Measurements from ENCODE around the gene CALML5. TPM values are rescaled to one million over a fixed set of nuclear protein-coding genes. Genes with fewer than 3 reads are reported as not detected.

Gene CALML5
- total RNA-seq = not detected
- not detected for polyA plus RNA-seq

- H3K4me3 ChIP-seq (ENCODE audit: low read depth, low read length) = no peak within 1 kb of the TSS
- H3K27ac ChIP-seq (ENCODE audit: low read depth) = no peak within 1 kb of the TSS
- 89% methylated on average over 10 of the region's 10 CpGs for WGBS
- no peak for DNase-seq (ENCODE audit: extremely low spot score)
- no peaks in the 10 kb centered on the region for H3K36me3 ChIP-seq (ENCODE audit: insufficient read depth)
- no peaks in the 10 kb centered on the region for H3K4me1 ChIP-seq (ENCODE audit: insufficient read depth)
These were observed at the start of gene CALML5 for GRCh38 chr10:5499493-5500140. Gene CALML5, minus strand, starts transcription at chr10:5499570. Its CDS starts 132 bp downstream, at chr10:5499438.

- Histone ChIP-seq H3K27ac (ENCODE audit: low read depth) (peak overlapping the region; percentile 85), H3K36me3 (ENCODE audit: insufficient read depth) (no peaks in the 10 kb centered on the region), H3K4me3 (ENCODE audit: low read depth, low read length) (no peak overlapping the region), H3K4me1 (ENCODE audit: insufficient read depth) (no peaks in the 10 kb centered on the region)
- WGBS = 44% methylated on average over 16 of the region's 16 CpGs
- DNase-seq (ENCODE audit: extremely low spot score) = peak; percentile 78
These were observed 48.7 kb upstream of the CALML5 start for GRCh38 chr10:5547931-5548660.

- 12% methylated on average over 4 of the region's 4 CpGs for WGBS
- Histone ChIP-seq H3K27ac (ENCODE audit: low read depth) (peak overlapping the region; percentile 85), H3K4me3 (ENCODE audit: low read depth, low read length) (no peak overlapping the region), H3K36me3 (ENCODE audit: insufficient read depth) (no peaks in the 10 kb centered on the region), H3K4me1 (ENCODE audit: insufficient read depth) (no peaks in the 10 kb centered on the region)
- DNase-seq (ENCODE audit: extremely low spot score) = no peak
These were observed 48.2 kb upstream of the CALML5 start for GRCh38 chr10:5547681-5547930.

- no peaks in the 10 kb centered on the region for H3K4me1 ChIP-seq (ENCODE audit: insufficient read depth)
- no peak for DNase-seq (ENCODE audit: extremely low spot score)
These were observed 47.7 kb upstream of the CALML5 start for GRCh38 chr10:5546891-5547680.

GRCh38 chr10:5545778-5546710 is 46.7 kb upstream of the CALML5 start:
- no peak for DNase-seq (ENCODE audit: extremely low spot score)
- H3K27ac ChIP-seq (ENCODE audit: low read depth) = peak overlapping the region; percentile 82
- H3K4me3 ChIP-seq (ENCODE audit: low read depth, low read length) = no peak overlapping the region
- H3K4me1 ChIP-seq (ENCODE audit: insufficient read depth) = no peaks in the 10 kb centered on the region
- WGBS = 62% methylated on average over 23 of the region's 23 CpGs
- no peaks in the 10 kb centered on the region for H3K36me3 ChIP-seq (ENCODE audit: insufficient read depth)

More at GRCh38 chr10:5546891-5547680, 47.7 kb upstream of the CALML5 start:
- Histone ChIP-seq H3K36me3 (ENCODE audit: insufficient read depth) (no peaks in the 10 kb centered on the region), H3K27ac (ENCODE audit: low read depth) (peak overlapping the region; percentile 85), H3K4me3 (ENCODE audit: low read depth, low read length) (no peak overlapping the region)
- WGBS = 72% methylated on average over 7 of the region's 7 CpGs

- 78% methylated on average over 2 of the region's 2 CpGs for WGBS
- Histone ChIP-seq H3K4me1 (ENCODE audit: insufficient read depth) (no peaks in the 10 kb centered on the region), H3K36me3 (ENCODE audit: insufficient read depth) (no peaks in the 10 kb centered on the region), H3K27ac (ENCODE audit: low read depth) (peak overlapping the region; percentile 73), H3K4me3 (ENCODE audit: low read depth, low read length) (no peak overlapping the region)
- DNase-seq (ENCODE audit: extremely low spot score) = no peak
These were observed 46.0 kb upstream of the CALML5 start for GRCh38 chr10:5545426-5545777.

GRCh38 chr10:5545011-5545410 is 45.6 kb upstream of the CALML5 start:
- no peak for DNase-seq (ENCODE audit: extremely low spot score)
- 88% methylated on average over 1 of the region's 1 CpG for WGBS
- Histone ChIP-seq H3K4me3 (ENCODE audit: low read depth, low read length) (no peak overlapping the region), H3K36me3 (ENCODE audit: insufficient read depth) (no peaks in the 10 kb centered on the region), H3K4me1 (ENCODE audit: insufficient read depth) (no peaks in the 10 kb centered on the region), H3K27ac (ENCODE audit: low read depth) (peak overlapping the region; percentile 73)

- 81% methylated on average over 6 of the region's 6 CpGs for WGBS
- Histone ChIP-seq H3K36me3 (ENCODE audit: insufficient read depth) (no peaks in the 10 kb centered on the region), H3K27ac (ENCODE audit: low read depth) (peak overlapping the region; percentile 43), H3K4me3 (ENCODE audit: low read depth, low read length) (no peak overlapping the region), H3K4me1 (ENCODE audit: insufficient read depth) (no peaks in the 10 kb centered on the region)
- DNase-seq (ENCODE audit: extremely low spot score) = no peak
These were observed 44.9 kb upstream of the CALML5 start for GRCh38 chr10:5544216-5544805.

GRCh38 chr10:5543623-5544022 is 44.3 kb upstream of the CALML5 start:
- no peaks in the 10 kb centered on the region for H3K36me3 ChIP-seq (ENCODE audit: insufficient read depth)
- no peaks in the 10 kb centered on the region for H3K4me1 ChIP-seq (ENCODE audit: insufficient read depth)
- H3K27ac ChIP-seq (ENCODE audit: low read depth) = no peak overlapping the region
- DNase-seq (ENCODE audit: extremely low spot score) = no peak
- no peak overlapping the region for H3K4me3 ChIP-seq (ENCODE audit: low read depth, low read length)
- WGBS = 98% methylated on average over 1 of the region's 1 CpG

- H3K27ac ChIP-seq (ENCODE audit: low read depth) = no peak overlapping the region
- no peak overlapping the region for H3K4me3 ChIP-seq (ENCODE audit: low read depth, low read length)
- H3K4me1 ChIP-seq (ENCODE audit: insufficient read depth) = no peaks in the 10 kb centered on the region
- H3K36me3 ChIP-seq (ENCODE audit: insufficient read depth) = no peaks in the 10 kb centered on the region
- whole genome bisulfite sequencing = 94% methylated on average over 1 of the region's 1 CpG
- DNase-seq (ENCODE audit: extremely low spot score) = no peak
These were observed 42.7 kb upstream of the CALML5 start for GRCh38 chr10:5542100-5542499.

GRCh38 chr10:5540891-5541290 is 41.5 kb upstream of the CALML5 start:
- WGBS = 91% methylated on average over 3 of the region's 3 CpGs
- Histone ChIP-seq H3K4me1 (ENCODE audit: insufficient read depth) (no peaks in the 10 kb centered on the region), H3K27ac (ENCODE audit: low read depth) (no peak overlapping the region), H3K36me3 (ENCODE audit: insufficient read depth) (no peaks in the 10 kb centered on the region), H3K4me3 (ENCODE audit: low read depth, low read length) (no peak overlapping the region)
- DNase-seq (ENCODE audit: extremely low spot score) = no peak

- H3K4me1 ChIP-seq (ENCODE audit: insufficient read depth) = no peaks in the 10 kb centered on the region
- H3K27ac ChIP-seq (ENCODE audit: low read depth) = no peak overlapping the region
- H3K4me3 ChIP-seq (ENCODE audit: low read depth, low read length) = no peak overlapping the region
- 97% methylated on average over 9 of the region's 9 CpGs for WGBS
- no peak for DNase-seq (ENCODE audit: extremely low spot score)
- no peaks in the 10 kb centered on the region for H3K36me3 ChIP-seq (ENCODE audit: insufficient read depth)
These were observed 40.7 kb upstream of the CALML5 start for GRCh38 chr10:5540080-5540479.

Measured in urinary bladder (tissue), 4 donors.